Pancreas (tissue), 10 donors: ENCODE measurements around the gene CELF2. TPM values are rescaled to one million over a fixed set of nuclear protein-coding genes. Genes with fewer than 3 reads are reported as not detected.
A peak's percentile ranks its signal among the peaks of the same experiment; 100 is the strongest.

Experiments
- ATAC-seq, 4 donors: fragments of 200-7000 bp; cut with Tn5 transposase; one replicate each; pipeline versions ENCODE4 v1.8.0 to v1.9.1; 2020; ENCODE audit warnings: mild to moderate bottlenecking in 4 of 4, moderate library complexity in 4 of 4
- DNase-seq, 6 donors: peaks; one replicate each; pipeline ENCODE4 v3.0.0-alpha.2; 2020
- FAIRE-seq: peaks from 2 replicates; lab custom pipeline; 2012; peaks lifted over from hg19 to GRCh38; lab: Jason Lieb, UNC
- H3K27ac ChIP-seq, 4 donors: fragments of 200-600 bp; sonication (generic); 1 replicate in 3 of 4; 2 replicates in 1 of 4; pipeline versions ENCODE4 v1.5.0 to v1.8.0; 2020
- H3K27me3 ChIP-seq, 4 donors: fragments of 200-600 bp; one replicate each; pipeline ENCODE4 v1.8.0; 2021
- H3K36me3 ChIP-seq, 3 donors: fragments of 200-600 bp; sonication (generic) in 1 of 3; one replicate each; pipeline versions ENCODE4 v1.5.0 to v1.8.0; 2020 to 2021
- H3K4me1 ChIP-seq, 3 donors: fragments of 200-600 bp; one replicate each; pipeline ENCODE4 v1.8.0; 2021
- H3K4me3 ChIP-seq, 4 donors: fragments of 200-600 bp; sonication (generic) in 2 of 4; one replicate each; pipeline versions ENCODE4 v1.5.0 to v1.8.0; 2020 to 2021
- H3K9me3 ChIP-seq, 4 donors: fragments of 200-600 bp; one replicate each; pipeline ENCODE4 v1.8.0; 2021
- CTCF ChIP-seq, 4 donors: fragments of 200-600 bp; sonication (generic) in 3 of 4; IDR thresholded peaks; one replicate each; pipeline versions ENCODE4 v1.5.0 to v1.8.0; 2021; ENCODE audit warnings: antibody characterized with exemption in 4 of 4
- WGBS, 2 donors: extraction: QIAGEN DNeasy Blood & Tissue Kit; methylation state at CpG; one replicate each; pipeline ENCODE4 v1.1.7; 2013; 5-methylcytosine and 5-hydroxymethylcytosine counted together
- intact Hi-C, 3 donors: fragments of 100-400 bp; cut with DNase I; formaldehyde crosslinking; loops; one replicate each; pipeline versions ENCODE4 v1.11.1 to v1.14.2; 2022
- polyA plus RNA-seq, 2 donors: library from polyadenylated mRNA; stranded (reverse); fragments of 200-250 nt; gene quantifications; one replicate each; pipeline ENCODE4 v1.2.3, GENCODE V29; 2013
- total RNA-seq, 6 donors: library from RNA; stranded (reverse); fragmentation: NEBNext Ultra II Directional in 4 of 6; extraction: Animal tissue kit (Norgen Biotek cat#: 25700) in 4 of 6; gene quantifications; one replicate each; pipeline versions ENCODE4 v1.2.1 to v1.2.4, GENCODE V29; 2021 to 2023
- donor health status: healthy with polysubstance abuse.
- donor health status: DM: no; HTN: no; CAD: no; lungs with moderate emphysema.
- donor health status: DM: no; HTN: no; CAD: no.
- donor health status: control.
- donor health status: control.
- donor health status: Bipolar disorder and iron deficiency.
- donor health status: DM: yes; HTN: yes; CAD: no.
- donor health status: DM: no; HTN: no; CAD: no.
- donor health status: DM: no; HTN: no; CAD: no.
- donor health status: DM: yes; HTN: yes; CAD: no.

The CELF2 gene
- total and polyA plus RNA-seq, 8 donors = 1.2 to 11.7 (median 2.2) TPM

GRCh38 chr10:11035301-11035991, 17.8 kb downstream of the CELF2 start:
- no peak for FAIRE-seq
- Histone ChIP-seq H3K4me3 (no peak overlapping the region), H3K9me3 (no peaks in the 10 kb centered on the region), H3K36me3 (no peaks in the 10 kb centered on the region), H3K27ac (no peak overlapping the region), H3K4me1 (peaks cover 0 to 4% (median 0%) of the 10 kb centered on the region in 3 donors), H3K27me3 (no peaks in the 10 kb centered on the region)
- WGBS, 2 donors = 24 to 32% methylated on average over 4 of the region's 4 CpGs
- DNase-seq = no peak
- no peak for TF ChIP-seq CTCF (IDR thresholded peaks at IDR 0.05)
- peak in 3 of 4 donors; percentile 30 to 70 (median 57) for ATAC-seq
- intact Hi-C loops = loop anchor here in 1 of 3 donors (10.0 kb wide), 1 partner anchor 1701 kb away; no protein-coding TSS in a partner anchor

- TF ChIP-seq CTCF (IDR thresholded peaks at IDR 0.05) = peak; percentile 27 to 50 (median 46)
- no peaks in the 10 kb centered on the region for H3K9me3 ChIP-seq
- FAIRE-seq (peak; percentile 66), ATAC-seq (peak; percentile 85 to 90 (median 88)), DNase-seq (peak in 2 of 6 donors; percentile 21 to 51)
- H3K27me3 ChIP-seq = no peaks in the 10 kb centered on the region
- H3K4me3 ChIP-seq = no peak overlapping the region
- H3K27ac ChIP-seq = no peak overlapping the region
- no peaks in the 10 kb centered on the region for H3K36me3 ChIP-seq
- intact Hi-C loops = loop anchor here in 1 of 3 donors (10.0 kb wide), 1 partner anchor 1702 kb away; no protein-coding TSS in a partner anchor
- H3K4me1 ChIP-seq = peaks cover 0 to 4% (median 0%) of the 10 kb centered on the region in 3 donors
- 32 to 37% methylated on average over 5 of the region's 5 CpGs for WGBS, 2 donors
Observed at GRCh38 chr10:11036424-11037011, 18.8 kb downstream of the CELF2 start.

GRCh38 chr10:11037991-11038390, 20.3 kb downstream of the CELF2 start:
- no peaks in the 10 kb centered on the region for H3K36me3 ChIP-seq
- no peak for ATAC-seq
- no peak for TF ChIP-seq CTCF (IDR thresholded peaks at IDR 0.05)
- no peaks in the 10 kb centered on the region for H3K27me3 ChIP-seq
- no peak overlapping the region for H3K4me3 ChIP-seq
- H3K27ac ChIP-seq = no peak overlapping the region
- FAIRE-seq = no peak
- H3K4me1 ChIP-seq = peaks cover 0 to 4% (median 0%) of the 10 kb centered on the region in 3 donors
- WGBS, 2 donors = 64 to 65% methylated on average over 4 of the region's 4 CpGs
- no peak for DNase-seq
- intact Hi-C loops = loop anchor here in 1 of 3 donors (10.0 kb wide), 1 partner anchor 1703 kb away; no protein-coding TSS in a partner anchor
- H3K9me3 ChIP-seq = no peaks in the 10 kb centered on the region

GRCh38 chr10:11042357-11042756, 24.7 kb downstream of the CELF2 start:
- intact Hi-C loops = no loop called here
- no peak for FAIRE-seq
- no peak for TF ChIP-seq CTCF (IDR thresholded peaks at IDR 0.05)

More at GRCh38 chr10:11042357-11042756, 24.7 kb downstream of the CELF2 start:
- Histone ChIP-seq H3K27me3 (no peaks in the 10 kb centered on the region), H3K36me3 (no peaks in the 10 kb centered on the region), H3K9me3 (no peaks in the 10 kb centered on the region), H3K4me1 (no peaks in the 10 kb centered on the region), H3K27ac (no peak overlapping the region), H3K4me3 (no peak overlapping the region)
- DNase-seq = no peak
- no peak for ATAC-seq
- WGBS, 2 donors = 55 to 69% methylated on average over 4 of the region's 4 CpGs
